Measurements from ENCODE around the gene IPPK. TPM values are rescaled to one million over a fixed set of nuclear protein-coding genes. Genes with fewer than 3 reads are reported as not detected.

The IPPK gene
- total and polyA plus RNA-seq, 2 of the 8 experiments (the other 6 are each of a cell fraction or from before 2014, with no cell fraction given): 10.5 to 13.6 TPM

GRCh38 chr9:92634712-92635605, 35.0 kb downstream of the IPPK start:
- H3K23me2 ChIP-seq (ENCODE audit: low read depth, low read length): no peaks in the 10 kb centered on the region
- CTCF ChIA-PET (ENCODE audit: partially characterized antibody): interaction anchor here (0.6 to 4.0 kb wide), 27 partner anchors 9 to 494 kb away, joined by 3 to 19 read pairs (median 4); partner anchors contain the start of gene CENPP
- no peak overlapping the region for H4K8ac ChIP-seq (ENCODE audit: extremely low read depth, insufficient read depth, low read length)
- TF ChIP-seq GTF2F1 (IDR thresholded peaks at IDR 0.05; ENCODE audit: borderline replicate concordance, low read depth, low read length) (0 out of 2 replicates have a peak, but pooled peaks have one; percentile 57), USF2 (IDR thresholded peaks at IDR 0.05; ENCODE audit: low read length) (no peak), RBBP5 (IDR thresholded peaks at IDR 0.05; ENCODE audit: borderline replicate concordance, low read depth, low read length) (0 out of 2 replicates have a peak, but pooled peaks have one; percentile 11), RFX5 (IDR thresholded peaks at IDR 0.05; ENCODE audit: borderline replicate concordance, low read depth, low read length) (peak; percentile 44; the same call in 1 of the 2 replicates), RAD21 (IDR thresholded peaks at IDR 0.05 in 1 of 2, conservative IDR thresholded peaks at IDR 0.05 in 1 of 2; ENCODE audit: low read depth in 2 of 2, low read length in 2 of 2) (peak; percentile 98 to 99), JUN (IDR thresholded peaks at IDR 0.05; ENCODE audit: low read depth, low read length) (no peak), CTBP2 (IDR thresholded peaks at IDR 0.05; ENCODE audit: borderline replicate concordance, insufficient read depth, insufficient read length, low read length) (no peak), SIX5 (IDR thresholded peaks at IDR 0.05; ENCODE audit: low read depth, low read length) (no peak), CREB1 (IDR thresholded peaks at IDR 0.05) (peak; percentile 54; the same call in 1 of the 2 replicates)

More at GRCh38 chr9:92634712-92635605, 35.0 kb downstream of the IPPK start:
- Histone ChIP-seq H3K23ac (ENCODE audit: insufficient read length) (no peak overlapping the region), H3K79me2 (ENCODE audit: control insufficient read depth in 1 of 2, insufficient read depth in 2 of 2, low read length in 2 of 2) (no peaks in the 10 kb centered on the region), H2BK20ac (ENCODE audit: low read length) (no peak overlapping the region), H3K27ac (ENCODE audit: low read depth, low read length) (0 out of 2 replicates have a peak overlapping the region, but pooled peaks have one; percentile 16), H3K4me2 (ENCODE audit: insufficient read depth in 1 of 2, low read depth in 2 of 2, low read length in 2 of 2) (no peak overlapping the region), H3K4ac (replicated peaks; ENCODE audit: insufficient read length, low read depth, low read length) (no peak overlapping the region), H2BK15ac (ENCODE audit: low read length) (no peak overlapping the region), H3K4me3 (ENCODE audit: extremely low read depth in 1 of 4, insufficient read depth in 2 of 4, low read depth in 3 of 4, low read length in 4 of 4) (no peak overlapping the region), H3K9ac (replicated peaks in 1 of 4; ENCODE audit: extremely low read depth in 1 of 4, low read depth in 3 of 4, low read length in 3 of 4) (no peak overlapping the region), H3K79me1 (ENCODE audit: low read depth, low read length) (peaks cover 4% of the 10 kb centered on the region; the same call in 1 of the 2 replicates), H2BK12ac (ENCODE audit: low read depth, low read length) (0 out of 2 replicates have a peak overlapping the region, but pooled peaks have one; percentile 39), H4K91ac (replicated peaks; ENCODE audit: insufficient read length, low read length) (no peak overlapping the region), H2AFZ (ENCODE audit: low read length) (no peak overlapping the region), H4K20me1 (replicated peaks in 1 of 2; ENCODE audit: control insufficient read depth in 1 of 2, insufficient read depth in 2 of 2, low read length in 2 of 2) (no peaks in the 10 kb centered on the region), H2BK120ac (replicated peaks; ENCODE audit: low read depth, low read length) (no peak overlapping the region), H3K14ac (ENCODE audit: insufficient read length) (no peak overlapping the region), H3K27me3 (replicated peaks in 1 of 4; ENCODE audit: control insufficient read depth in 3 of 4, extremely low read depth in 1 of 4, insufficient read depth in 3 of 4, low read length in 3 of 4) (no peaks in the 10 kb centered on the region), H2AK5ac (ENCODE audit: low read depth, low read length) (0 out of 2 replicates have a peak overlapping the region, but pooled peaks have one; percentile 75), H3K18ac (ENCODE audit: extremely low read depth, low read length) (no peak overlapping the region), H3K4me1 (replicated peaks in 1 of 4; ENCODE audit: control insufficient read depth in 3 of 4, insufficient read depth in 4 of 4, low read length in 3 of 4) (no peaks in the 10 kb centered on the region), H3K36me3 (ENCODE audit: control insufficient read depth in 2 of 4, insufficient read depth in 4 of 4, low read length in 3 of 4) (peaks cover 2 to 27% (median 15%) of the 10 kb centered on the region in 4 experiments; a peak in 7 of 8 replicates), H3K56ac (replicated peaks; ENCODE audit: insufficient read length, low read depth, low read length) (no peak overlapping the region), H4K5ac (ENCODE audit: insufficient read length, low read depth, low read length) (no peak overlapping the region), H3K9me3 (ENCODE audit: insufficient read depth in 2 of 2, low read depth in 1 of 2, low read length in 1 of 2) (no peaks in the 10 kb centered on the region), H2BK5ac (ENCODE audit: low read depth, low read length) (no peak overlapping the region)
- DNase-seq (ENCODE audit: low read depth in 1 of 2, low spot score in 2 of 2) (peak; percentile 84 to 96), FAIRE-seq (peak; percentile 78)
- WGBS, 2 experiments (ENCODE audit: extremely low coverage in 1 of 2, insufficient coverage in 1 of 2, insufficient read length in 1 of 2, insufficient replicate concordance in 2 of 2, low coverage in 1 of 2, low lambda C conversion rate in 2 of 2, missing lambda C conversion rate in 1 of 2): 74% methylated on average over 35 of the region's 35 CpGs; no CpG with 5 or more reads in 1 of the 2 experiments
- POLR2A ChIA-PET (ENCODE audit: partially characterized antibody): no interaction called here

All from H1 (cell line).